OCI-LY1 (cell line): Measurements from ENCODE around the gene PRKCA.
"Not testable (repeated sequence)": the region's sequence is repeated elsewhere in the genome, so short reads cannot be mapped to it uniquely, and the experiment has no call there.

Experiments
- H2AFZ ChIP-seq: fragments of 200-600 bp; sonication (generic), shearing (Covaris generic); 2 replicates; pipeline ENCODE4 v1.6.0; 2014; ENCODE audit warnings: antibody characterized with exemption, mild to moderate bottlenecking, low read length
- H3F3A ChIP-seq: fragments of 200-600 bp; sonication (generic), shearing (Covaris generic); 2 replicates; pipeline ENCODE4 v1.6.0; 2014; ENCODE audit warnings: mild to moderate bottlenecking, antibody characterized with exemption, low read length, moderate library complexity; ENCODE audit not compliant: insufficient read depth
- H3K27ac ChIP-seq: fragments of 200-600 bp; sonication (generic); 2 replicates; pipeline ENCODE4 v1.5.1; 2014; ENCODE audit warnings: low read length, mixed run types, mild to moderate bottlenecking, low read depth; ENCODE audit not compliant: poor library complexity, severe bottlenecking
- H3K27me3 ChIP-seq: fragments of 200-600 bp; sonication (generic); 2 replicates; pipeline ENCODE4 v1.6.0; 2014; ENCODE audit warnings: antibody characterized with exemption, mild to moderate bottlenecking, low read length, moderate library complexity; ENCODE audit not compliant: insufficient read depth
- H3K36me3 ChIP-seq: fragments of 200-600 bp; sonication (generic); 2 replicates; pipeline ENCODE4 v1.6.1; 2014; ENCODE audit warnings: mild to moderate bottlenecking, antibody characterized with exemption, low read length, moderate library complexity, mixed read lengths; ENCODE audit not compliant: insufficient read depth
- H3K4me1 ChIP-seq: fragments of 200-600 bp; sonication (generic); 2 replicates; pipeline ENCODE4 v1.5.1; 2014; ENCODE audit warnings: mild to moderate bottlenecking, low read length, moderate library complexity; ENCODE audit not compliant: insufficient read depth, severe bottlenecking
- H3K4me2 ChIP-seq: fragments of 200-600 bp; sonication (generic), shearing (Covaris generic); 2 replicates; pipeline ENCODE4 v1.6.1; 2014; ENCODE audit warnings: low read length
- H3K4me3 ChIP-seq: fragments of 200-600 bp; sonication (generic); 2 replicates; pipeline ENCODE4 v1.5.1; 2014; ENCODE audit warnings: low read length, low read depth, mild to moderate bottlenecking, mixed read lengths; ENCODE audit not compliant: poor library complexity, severe bottlenecking
- H3K79me2 ChIP-seq: fragments of 200-600 bp; shearing (Covaris generic); 2 replicates; pipeline ENCODE4 v1.6.1; 2016; ENCODE audit warnings: mixed run types, low read length, mixed read lengths; ENCODE audit not compliant: insufficient read depth
- H3K9ac ChIP-seq: fragments of 200-600 bp; sonication (generic), shearing (Covaris generic); 2 replicates; pipeline ENCODE4 v1.6.1; 2014; ENCODE audit warnings: mild to moderate bottlenecking, low read length, mixed read lengths
- H3K9me2 ChIP-seq: fragments of 200-600 bp; sonication (generic), shearing (Covaris generic); 2 replicates; pipeline ENCODE4 v1.6.1; 2014; ENCODE audit warnings: low read depth, mild to moderate bottlenecking, low read length, mixed read lengths
- H3K9me3 ChIP-seq: fragments of 200-600 bp; shearing (Covaris generic); 2 replicates; pipeline ENCODE4 v1.6.1; 2014; ENCODE audit warnings: low read length, mixed read lengths
- H4K20me1 ChIP-seq: fragments of 200-600 bp; sonication (generic), shearing (Covaris generic); 2 replicates; pipeline ENCODE4 v1.6.0; 2016; ENCODE audit warnings: mild to moderate bottlenecking, low read length; ENCODE audit not compliant: insufficient read depth
- CTCF ChIP-seq: fragments of 200-600 bp; sonication (generic), shearing (Covaris generic); IDR thresholded peaks from 2 replicates; pipeline ENCODE4 v1.5.1; 2017; ENCODE audit warnings: mild to moderate bottlenecking, antibody characterized with exemption, low read length, moderate library complexity, mixed read lengths
- EZH2 ChIP-seq: fragments of 200-600 bp; sonication (generic), shearing (Covaris generic); IDR thresholded peaks from 2 replicates; pipeline ENCODE4 v1.8.0; 2017; ENCODE audit warnings: borderline replicate concordance, mixed run types, mild to moderate bottlenecking, antibody characterized with exemption, low read length, moderate library complexity, mixed read lengths

The PRKCA gene

GRCh38 chr17:66344473-66344872 lies 42.1 kb downstream of the PRKCA start:
- Histone ChIP-seq H3K79me2 (peaks cover 7% of the 10 kb centered on the region; the same call in 1 of the 2 replicates), H3K9me2 (no peaks in the 10 kb centered on the region), H4K20me1 (no peaks in the 10 kb centered on the region), H2AFZ (no peak overlapping the region), H3K4me2 (no peak overlapping the region), H3K27me3 (no peaks in the 10 kb centered on the region), H3K36me3 (peaks cover 4% of the 10 kb centered on the region; the same call in 1 of the 2 replicates), H3F3A (no peaks in the 10 kb centered on the region), H3K9ac (no peak overlapping the region), H3K27ac (no peak overlapping the region), H3K9me3 (no peaks in the 10 kb centered on the region), H3K4me1 (peaks cover 18% of the 10 kb centered on the region), H3K4me3 (no peak overlapping the region)
- TF ChIP-seq CTCF = no peak
- no peak for TF ChIP-seq EZH2

GRCh38 chr17:66345264-66345663 lies 42.9 kb downstream of the PRKCA start:
- Histone ChIP-seq H4K20me1 (no peaks in the 10 kb centered on the region), H2AFZ (no peak overlapping the region), H3K4me3 (no peak overlapping the region), H3K27me3 (no peaks in the 10 kb centered on the region), H3K4me1 (peaks cover 10% of the 10 kb centered on the region), H3F3A (no peaks in the 10 kb centered on the region), H3K9ac (no peak overlapping the region), H3K36me3 (no peaks in the 10 kb centered on the region; the same call in 1 of the 2 replicates), H3K79me2 (peaks cover 7% of the 10 kb centered on the region; the same call in 1 of the 2 replicates), H3K27ac (no peak overlapping the region), H3K4me2 (no peak overlapping the region), H3K9me3 (no peaks in the 10 kb centered on the region), H3K9me2 (no peaks in the 10 kb centered on the region)
- TF ChIP-seq EZH2 (no peak), CTCF (no peak)

GRCh38 chr17:66345949-66346638 lies 43.7 kb downstream of the PRKCA start:
- not testable (repeated sequence) for H3K9ac ChIP-seq, H3K9me2 ChIP-seq, H3F3A ChIP-seq, H3K36me3 ChIP-seq, H3K9me3 ChIP-seq, H3K79me2 ChIP-seq, H3K4me3 ChIP-seq, H3K4me2 ChIP-seq, H3K27ac ChIP-seq, H2AFZ ChIP-seq, H3K27me3 ChIP-seq, H4K20me1 ChIP-seq
- peaks cover 17% of the 10 kb centered on the region for H3K4me1 ChIP-seq
